H54 (cell line): ENCODE data around the gene RNPEPL1.
"Not testable (repeated sequence)": the region's sequence is repeated elsewhere in the genome, so short reads cannot be mapped to it uniquely, and the experiment has no call there.

Experiments used
- DNase-seq: peaks from one replicate; pipeline ENCODE4 v3.0.0; 2011; ENCODE audit warnings: low spot score, mixed read lengths; ENCODE audit not compliant: insufficient read length
- FAIRE-seq: peaks from 3 replicates; lab custom pipeline; 2011; peaks lifted over from hg19 to GRCh38; lab: Jason Lieb, UNC
- POLR2A ChIP-seq: IDR thresholded peaks from 2 replicates; pipeline ENCODE4 v1.6.1; 2011; ENCODE audit warnings: low read depth, mild to moderate bottlenecking, low read length

RNPEPL1 gene

DNA sequence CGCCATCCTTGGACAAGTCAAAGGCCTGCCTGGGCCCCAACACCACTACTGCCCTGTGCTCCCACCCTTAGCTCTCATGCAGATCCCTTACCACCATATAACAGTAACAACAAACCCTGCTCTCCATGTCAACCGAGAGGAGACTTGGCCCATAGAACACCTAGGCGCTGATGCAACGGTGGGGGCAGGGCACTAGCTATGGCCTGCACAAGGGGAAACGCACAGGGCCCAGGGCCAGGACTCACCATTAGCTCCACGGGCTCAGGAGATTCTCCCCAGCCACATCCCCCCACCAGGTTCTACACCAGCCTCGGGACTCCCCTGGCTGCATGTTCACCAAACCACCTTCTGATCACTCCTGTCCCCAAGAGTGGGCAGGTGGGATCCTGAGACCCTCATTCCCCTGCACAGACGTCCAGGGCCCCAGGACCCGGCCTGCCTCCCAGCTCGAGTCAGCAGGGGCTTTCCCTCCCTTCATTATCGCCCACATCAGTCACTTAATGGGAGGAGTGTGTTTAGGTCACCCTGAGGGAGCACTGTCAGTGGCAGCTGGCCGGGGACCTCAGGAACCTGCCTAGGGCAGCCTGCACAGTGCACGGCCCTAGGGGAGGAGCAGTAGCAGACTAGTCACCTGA lies 39.8 kb upstream of the RNPEPL1 start:
- DNase-seq: no peak
- FAIRE-seq: no peak
- no peak for TF ChIP-seq POLR2A

DNA sequence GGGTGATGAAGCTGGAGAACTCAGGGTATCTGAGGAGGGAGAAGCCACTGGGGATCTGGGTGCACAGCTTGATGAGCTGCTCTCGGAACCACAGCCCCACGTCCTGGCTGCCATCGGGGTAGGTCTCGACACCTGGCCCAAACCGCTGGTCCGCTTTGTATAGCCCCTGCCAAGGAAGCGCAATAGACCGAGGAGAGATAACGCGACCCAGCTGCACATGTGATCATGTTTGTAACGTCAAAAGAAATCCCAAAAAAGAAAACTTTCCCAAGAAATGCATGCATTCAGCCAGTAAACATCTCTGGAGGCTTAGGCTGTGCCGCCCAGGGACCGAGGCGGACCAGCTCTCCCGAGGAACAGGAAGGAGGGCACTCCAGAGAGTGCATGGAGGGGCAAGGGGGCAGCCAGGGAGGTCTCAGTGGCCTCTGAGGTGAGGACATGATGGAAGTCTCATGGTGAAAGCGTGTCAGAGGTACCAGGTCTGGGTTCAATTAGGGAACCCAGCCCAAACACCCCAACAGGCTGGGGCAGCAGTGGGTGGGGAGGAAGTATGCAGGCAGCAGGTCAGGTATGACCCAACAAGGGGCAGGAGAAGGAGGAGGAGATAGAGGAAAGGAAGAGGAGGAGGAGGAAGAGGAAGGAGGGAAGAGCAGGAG lies 38.8 kb upstream of the RNPEPL1 start:
- no peak for FAIRE-seq

GRCh38 chr2:240530181-240530580 lies 38.1 kb upstream of the RNPEPL1 start:
- no peak for DNase-seq
- no peak for FAIRE-seq
- no peak for TF ChIP-seq POLR2A

More for the DNA sequence above, 38.8 kb upstream of the RNPEPL1 start:
- DNase-seq: no peak
- no peak for TF ChIP-seq POLR2A

- FAIRE-seq: no peak
- TF ChIP-seq POLR2A: no peak
- DNase-seq: no peak
These were observed 37.2 kb upstream of the RNPEPL1 start for GRCh38 chr2:240531038-240531437.

GRCh38 chr2:240532031-240532775 lies 36.1 kb upstream of the RNPEPL1 start:
- FAIRE-seq (peak; percentile 45), DNase-seq (no peak)
- TF ChIP-seq POLR2A: no peak

GRCh38 chr2:240538031-240538780 lies 30.1 kb upstream of the RNPEPL1 start:
- FAIRE-seq (no peak), DNase-seq (no peak)
- no peak for TF ChIP-seq POLR2A

- not testable (repeated sequence) for FAIRE-seq, DNase-seq
These were observed 29.2 kb upstream of the RNPEPL1 start for GRCh38 chr2:240539101-240539500.

DNA sequence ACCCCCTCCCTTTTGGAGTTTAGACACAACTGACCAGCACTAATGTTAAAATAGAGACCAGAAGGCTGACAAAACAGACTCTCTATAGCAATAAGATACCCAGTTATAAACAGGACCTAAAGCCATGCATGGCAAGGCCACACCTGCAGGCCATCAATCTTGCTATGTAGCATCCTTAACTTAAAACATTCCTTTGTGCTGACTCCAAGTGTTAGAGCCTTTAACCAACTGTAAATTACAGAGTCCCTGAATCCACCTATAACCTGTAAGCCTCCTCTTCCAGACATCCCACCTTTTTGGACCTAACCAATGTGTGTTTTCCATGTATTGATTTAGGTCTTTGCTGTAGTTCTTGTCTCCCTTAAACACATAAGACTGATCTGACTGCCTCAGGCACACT lies 28.4 kb upstream of the RNPEPL1 start:
- no peak for FAIRE-seq
- no peak for DNase-seq
- TF ChIP-seq POLR2A: no peak

DNA sequence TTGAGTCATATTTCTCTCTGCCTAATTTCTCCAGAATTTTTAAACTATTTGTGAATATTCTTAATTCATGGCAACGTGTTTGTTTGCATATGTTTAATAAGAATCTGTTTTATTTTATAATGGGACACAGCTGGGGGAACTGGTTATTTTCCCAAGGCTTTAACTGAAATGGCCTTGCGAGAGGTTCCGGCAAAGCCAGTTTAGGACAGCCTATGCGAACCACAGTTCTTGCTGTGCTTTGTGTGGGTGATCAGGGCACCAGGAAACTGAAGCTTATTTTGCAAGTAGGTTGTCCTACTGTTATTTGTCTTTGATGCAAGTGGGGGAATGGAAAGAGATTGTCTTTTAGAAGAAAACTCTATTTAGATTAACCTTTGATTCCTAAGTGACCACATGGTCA lies 17.0 kb upstream of the RNPEPL1 start:
- no peak for TF ChIP-seq POLR2A
- DNase-seq (no peak), FAIRE-seq (no peak)

DNA sequence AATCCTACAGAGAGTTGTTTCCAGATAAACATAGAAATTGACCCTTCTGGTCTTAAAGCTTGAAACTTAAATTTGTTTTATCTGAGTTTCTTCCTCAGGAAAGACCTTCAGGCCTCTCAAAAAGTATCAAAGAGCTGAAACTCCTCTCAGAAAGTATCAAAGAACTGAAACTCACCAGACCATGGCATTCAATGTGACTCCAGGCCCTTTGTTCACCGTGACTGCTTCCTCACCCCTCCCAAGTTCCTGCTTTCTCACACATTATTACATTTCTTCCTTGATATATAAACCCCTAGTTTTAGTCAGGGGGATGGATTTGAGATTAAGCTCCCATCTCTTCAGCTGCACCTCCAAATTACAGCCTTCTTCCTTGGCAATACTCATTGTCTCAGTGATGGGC lies 16.5 kb upstream of the RNPEPL1 start:
- TF ChIP-seq POLR2A: no peak
- no peak for FAIRE-seq
- no peak for DNase-seq

DNA sequence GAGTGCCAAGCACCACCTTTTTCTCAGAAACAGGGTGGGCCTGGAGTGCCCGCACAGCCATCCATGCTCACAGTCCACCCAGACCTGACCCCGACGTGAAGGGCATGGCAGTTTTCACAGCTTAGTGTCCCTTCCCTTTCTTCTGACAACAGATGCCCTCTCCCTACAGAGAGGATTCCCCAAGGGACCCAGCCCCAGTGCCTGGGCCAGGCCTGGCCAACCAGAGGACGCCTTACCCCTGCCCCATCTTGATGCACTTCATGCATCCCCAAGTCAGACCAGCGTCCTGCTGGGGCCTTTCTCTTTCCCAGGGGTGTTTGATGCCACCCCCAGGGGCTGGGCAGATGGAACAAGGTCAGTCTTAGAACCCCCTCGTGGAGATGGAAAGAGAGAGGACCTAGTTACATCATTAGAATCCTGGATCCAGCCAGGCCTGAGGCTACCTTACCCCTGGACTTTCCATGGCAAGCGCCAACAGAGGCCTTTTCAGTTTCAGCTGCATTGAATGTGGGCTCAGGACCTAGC lies 14.3 kb upstream of the RNPEPL1 start:
- DNase-seq (no peak), FAIRE-seq (no peak)
- no peak for TF ChIP-seq POLR2A

DNA sequence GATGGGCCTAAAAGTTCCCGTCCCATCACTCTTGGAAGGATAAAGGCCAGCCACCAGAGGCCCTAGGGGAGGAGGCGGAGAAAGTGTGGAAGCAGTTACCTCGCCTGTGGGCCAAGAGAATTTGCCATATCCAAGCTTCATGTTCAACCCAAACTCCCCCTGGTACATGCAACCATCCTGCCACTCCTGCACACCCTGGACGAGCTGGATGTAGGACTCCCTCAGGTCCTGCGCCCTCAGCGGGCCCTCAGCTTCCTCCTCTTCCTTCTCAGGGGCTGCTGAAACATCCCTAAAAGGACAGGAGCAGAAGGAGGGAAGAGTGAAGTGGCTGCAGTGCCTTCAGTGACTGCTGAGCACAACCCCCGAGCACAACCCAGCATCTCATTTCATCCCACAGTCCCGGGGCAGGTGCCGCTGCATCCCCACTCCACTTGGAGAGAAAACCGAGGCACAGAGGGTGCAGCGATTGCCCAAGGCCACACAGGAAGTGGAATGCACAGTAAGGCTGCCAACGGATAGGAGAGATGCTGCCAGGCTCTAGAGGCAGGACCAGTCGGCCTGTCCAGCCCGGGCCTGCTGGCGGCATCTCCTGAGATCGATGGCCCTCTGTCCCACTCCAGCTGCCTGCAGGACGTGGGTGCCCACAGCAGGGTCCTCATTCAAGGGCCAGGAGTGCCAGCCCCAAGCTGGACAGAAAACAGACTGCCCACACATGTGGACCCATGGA lies 13.4 kb upstream of the RNPEPL1 start:
- no peak for TF ChIP-seq POLR2A
- no peak for FAIRE-seq
- no peak for DNase-seq
